GM19043 (cell line): ENCODE data around the gene PPP1R27.

ENCODE experiments used
- ATAC-seq: cut with Tn5 transposase; IDR thresholded peaks from one replicate; pipeline ENCODE4 v1.9.1; 2021; ENCODE audit warnings: low read depth; ENCODE audit not compliant: unreplicated experiment

PPP1R27 gene

GRCh38 chr17:81822996-81823819, 11.6 kb downstream of the PPP1R27 start:
- no peak for ATAC-seq

- ATAC-seq, result no peak
These were observed 12.6 kb downstream of the PPP1R27 start for GRCh38 chr17:81822312-81822637.

- ATAC-seq, result no peak
These were observed 13.1 kb downstream of the PPP1R27 start for GRCh38 chr17:81821603-81822311.

- no peak for ATAC-seq
These were observed 13.7 kb downstream of the PPP1R27 start for GRCh38 chr17:81821147-81821546.

DNA sequence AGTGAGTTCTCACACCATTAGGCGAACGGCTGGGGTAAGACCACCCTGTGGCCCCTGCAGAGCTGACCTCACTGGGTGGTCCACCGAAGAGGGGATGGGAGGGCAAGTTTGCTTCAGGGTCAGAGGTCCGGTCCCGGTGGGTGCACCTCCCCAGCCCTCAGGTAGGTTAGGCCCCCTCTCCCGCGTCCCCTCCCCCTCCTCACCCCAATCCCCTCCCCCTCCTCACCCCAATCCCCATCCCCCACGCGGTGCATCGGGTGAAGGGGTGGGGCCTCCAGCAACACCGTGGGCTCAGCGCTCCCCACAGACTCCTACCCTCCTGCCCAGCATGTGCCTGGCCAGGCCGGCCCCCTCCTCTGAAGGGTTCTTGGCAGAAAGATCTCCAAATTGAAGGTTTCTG, 15.1 kb downstream of the PPP1R27 start:
- no peak for ATAC-seq

GRCh38 chr17:81817758-81818147, 17.1 kb downstream of the PPP1R27 start:
- no peak for ATAC-seq

GRCh38 chr17:81815646-81815986, 19.2 kb downstream of the PPP1R27 start:
- ATAC-seq, result no peak

GRCh38 chr17:81814748-81815645, 19.9 kb downstream of the PPP1R27 start:
- no peak for ATAC-seq

- ATAC-seq, result no peak
These were observed 20.8 kb downstream of the PPP1R27 start for GRCh38 chr17:81813861-81814683.

DNA sequence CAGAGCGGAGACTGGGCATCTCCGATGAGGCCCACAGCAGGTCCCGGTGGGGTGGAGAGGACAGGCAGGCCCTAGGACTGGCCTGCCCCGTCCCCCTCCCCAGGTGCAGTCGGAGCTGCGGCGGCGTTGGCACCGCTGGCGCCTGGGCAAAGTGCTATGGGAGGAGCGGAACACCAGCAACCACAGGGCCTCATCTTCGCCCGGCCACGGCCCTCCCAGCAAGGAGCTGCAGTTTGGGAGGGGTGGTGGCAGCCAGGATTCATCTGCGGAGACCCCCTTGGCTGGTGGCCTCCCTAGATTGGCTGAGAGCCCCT, 21.5 kb downstream of the PPP1R27 start:
- no peak for ATAC-seq

- ATAC-seq, result no peak
These were observed 22.1 kb downstream of the PPP1R27 start for GRCh38 chr17:81812571-81813370.

GRCh38 chr17:81811705-81812570, 22.9 kb downstream of the PPP1R27 start:
- ATAC-seq, result no peak

DNA sequence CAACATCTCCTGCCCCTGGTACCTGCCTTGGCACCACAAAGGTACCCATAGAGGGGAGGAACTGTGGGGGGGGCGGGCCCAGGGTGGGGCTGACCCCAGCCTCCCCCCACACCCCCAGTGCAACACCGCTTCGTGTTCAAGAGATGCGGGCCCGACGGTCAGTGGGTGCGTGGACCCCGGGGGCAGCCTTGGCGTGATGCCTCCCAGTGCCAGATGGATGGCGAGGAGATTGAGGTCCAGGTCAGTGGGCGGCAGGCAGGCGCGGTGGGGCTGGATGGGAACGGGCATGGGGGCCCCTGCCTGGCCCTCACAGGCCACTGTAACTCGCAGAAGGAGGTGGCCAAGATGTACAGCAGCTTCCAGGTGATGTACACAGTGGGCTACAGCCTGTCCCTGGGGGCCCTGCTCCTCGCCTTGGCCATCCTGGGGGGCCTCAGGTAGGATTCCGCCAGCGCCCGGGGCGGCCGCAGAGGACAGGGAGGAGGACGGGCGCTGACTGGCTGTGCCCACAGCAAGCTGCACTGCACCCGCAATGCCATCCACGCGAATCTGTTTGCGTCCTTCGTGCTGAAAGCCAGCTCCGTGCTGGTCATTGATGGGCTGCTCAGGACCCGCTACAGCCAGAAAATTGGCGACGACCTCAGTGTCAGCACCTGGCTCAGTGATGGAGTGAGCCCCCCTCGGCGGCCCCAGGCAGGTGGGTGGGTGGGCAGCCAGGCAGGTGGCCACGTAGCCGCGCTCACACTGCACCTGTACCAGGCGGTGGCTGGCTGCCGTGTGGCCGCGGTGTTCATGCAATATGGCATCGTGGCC, 23.8 kb downstream of the PPP1R27 start:
- ATAC-seq, result no peak

DNA sequence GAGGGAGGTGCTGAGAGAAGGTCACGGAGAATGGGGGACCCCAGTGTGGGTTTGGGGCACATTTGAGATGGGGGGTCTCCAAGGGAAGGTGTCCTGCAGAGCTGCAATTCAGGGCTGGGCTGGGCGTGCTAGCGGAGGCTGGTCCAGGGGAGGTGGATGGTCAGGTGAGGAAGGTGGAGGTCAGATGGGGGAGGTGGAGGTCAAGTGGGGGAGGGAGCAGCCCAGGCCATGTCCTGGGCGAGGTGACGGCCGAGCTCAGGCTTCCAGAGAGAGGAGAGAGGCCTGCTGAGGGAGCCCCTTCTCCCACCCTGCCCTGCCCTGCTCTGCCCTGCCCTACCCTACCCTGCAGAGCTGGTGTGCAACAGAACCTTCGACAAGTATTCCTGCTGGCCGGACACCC, 24.4 kb downstream of the PPP1R27 start:
- no peak for ATAC-seq

GRCh38 chr17:81809556-81809998, 25.3 kb downstream of the PPP1R27 start:
- no peak for ATAC-seq

DNA sequence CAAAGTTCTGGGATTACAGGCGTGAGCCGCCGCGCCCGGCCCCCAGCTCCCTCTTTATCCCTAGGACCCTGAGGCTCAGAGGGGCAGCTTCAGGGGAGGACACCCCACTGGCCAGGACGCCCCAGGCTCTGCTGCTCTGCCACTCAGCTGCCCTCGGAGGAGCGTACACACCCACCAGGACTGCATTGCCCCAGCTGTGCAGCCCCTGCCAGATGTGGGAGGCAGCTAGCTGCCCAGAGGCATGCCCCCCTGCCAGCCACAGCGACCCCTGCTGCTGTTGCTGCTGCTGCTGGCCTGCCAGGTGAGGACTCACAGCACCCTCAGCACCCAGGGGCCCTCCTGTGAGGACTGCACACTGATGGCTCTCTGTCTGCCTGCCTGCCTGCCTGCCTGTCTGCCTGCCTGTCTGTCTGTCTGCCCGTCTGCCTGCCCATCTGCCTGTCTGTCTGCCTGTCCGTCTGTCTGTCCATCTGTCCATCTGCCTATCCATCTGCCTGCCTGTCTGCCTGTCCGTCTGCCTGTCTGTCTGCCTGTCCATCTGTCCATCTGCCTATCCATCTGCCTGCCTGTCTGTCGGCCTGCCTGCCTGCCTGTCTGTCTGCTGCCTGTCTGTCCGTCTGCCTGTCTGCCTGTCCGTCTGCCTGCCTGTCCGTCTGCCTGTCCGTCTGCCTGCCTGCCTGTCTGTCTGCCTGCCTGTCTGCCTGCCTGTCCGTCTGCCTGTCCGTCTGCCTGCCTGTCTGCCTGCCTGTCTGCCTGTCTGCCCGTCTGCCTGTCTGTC, 25.9 kb downstream of the PPP1R27 start:
- no peak for ATAC-seq

- ATAC-seq, result no peak
These were observed 27.0 kb downstream of the PPP1R27 start for GRCh38 chr17:81807839-81808238.
